ENCODE data around the gene KRTAP9-2.

DNA sequence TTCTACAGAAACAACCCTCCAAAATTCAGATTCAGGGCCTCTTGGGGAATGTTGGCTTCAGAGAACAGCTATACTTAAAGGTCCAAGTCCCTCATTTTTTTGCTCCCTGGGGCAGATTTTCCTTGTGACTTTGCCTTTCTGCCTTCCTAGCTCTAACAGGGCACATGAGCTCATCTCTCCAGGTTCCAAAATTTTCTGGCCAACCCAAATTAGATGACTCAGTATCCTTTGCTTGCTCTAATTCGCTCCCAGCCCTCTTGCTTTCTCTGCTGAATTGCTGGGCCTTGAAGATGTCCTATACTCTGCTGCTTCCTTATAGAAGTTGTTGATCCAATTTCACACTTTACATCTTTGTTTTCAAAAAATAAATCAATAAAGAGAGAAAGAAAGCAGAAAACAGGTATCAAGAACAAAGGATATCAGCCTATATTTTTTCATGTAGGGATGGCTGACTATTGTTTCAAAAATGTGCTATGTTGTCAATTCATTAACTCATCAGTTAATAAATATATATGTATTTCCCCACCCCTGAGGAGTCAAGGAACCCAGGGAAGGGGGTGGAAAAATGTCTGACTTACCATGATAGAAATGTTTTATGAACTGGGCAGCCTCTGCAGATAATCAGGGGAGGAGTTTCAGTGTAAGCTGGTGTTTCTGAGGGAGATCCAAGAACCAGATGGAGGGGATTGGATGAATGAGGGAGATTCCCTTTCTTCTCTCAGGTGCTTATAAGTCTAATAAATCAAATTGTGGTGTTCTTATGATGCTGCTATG is 47.4 kb upstream of the KRTAP9-2 start:
- TF ChIP-seq EP300 (IDR thresholded peaks at IDR 0.05; ENCODE audit: borderline replicate concordance in 1 of 2, low read depth in 1 of 2, low read length in 1 of 2) (no peak), TAF1 (IDR thresholded peaks at IDR 0.05; ENCODE audit: borderline replicate concordance, low read depth, low read length) (no peak), RAD21 (IDR thresholded peaks at IDR 0.05; ENCODE audit: low read length) (no peak), CTCF (IDR thresholded peaks at IDR 0.05) (no peak), ELF1 (IDR thresholded peaks at IDR 0.05) (no peak), EZH2phosphoT487 (IDR thresholded peaks at IDR 0.05; ENCODE audit: borderline replicate concordance, low read depth) (no peak), FOXM1 (IDR thresholded peaks at IDR 0.05; ENCODE audit: low read depth) (no peak), TCF12 (IDR thresholded peaks at IDR 0.05) (no peak)

All from SK-N-SH (cell line).